Fibroblast of the aortic adventitia (primary cell): ENCODE data around the gene LIPE. TPM values are rescaled to one million over a fixed set of nuclear protein-coding genes. Genes with fewer than 3 reads are reported as not detected.
"Not testable (repeated sequence)": the region's sequence is repeated elsewhere in the genome, so short reads cannot be mapped to it uniquely, and the experiment has no call there.

Experiments used
- DNase-seq: peaks from one replicate; pipeline ENCODE4 v3.0.0-alpha.2; 2010; ENCODE audit warnings: low read depth
- H3K4me3 ChIP-seq: 2 replicates; pipeline ENCODE4 v1.5.1; 2011; ENCODE audit warnings: low read depth, mild to moderate bottlenecking, control low read depth, low read length, moderate library complexity
- total RNA-seq: library from RNA; depleted of rRNA; stranded (reverse); fragments of >200 nt; gene quantifications from 2 replicates; pipeline ENCODE4 v1.2.3, GENCODE V29; 2012; ENCODE audit warnings: low replicate concordance
- TF ChIP-seq, protein P1 (sequence below): IDR thresholded peaks from 2 replicates; pipeline ENCODE4 v1.5.1; 2011; ENCODE audit warnings: mild to moderate bottlenecking, low read length, control low read depth, inconsistent platforms; ENCODE audit not compliant: insufficient read depth

Gene LIPE
- total RNA-seq, 1 donor, result 1.6 TPM

GRCh38 chr19:42459926-42460325, 32.7 kb upstream of the LIPE start:
- H3K4me3 ChIP-seq, result no peak overlapping the region
- DNase-seq, result no peak
- TF ChIP-seq, protein P1, sequence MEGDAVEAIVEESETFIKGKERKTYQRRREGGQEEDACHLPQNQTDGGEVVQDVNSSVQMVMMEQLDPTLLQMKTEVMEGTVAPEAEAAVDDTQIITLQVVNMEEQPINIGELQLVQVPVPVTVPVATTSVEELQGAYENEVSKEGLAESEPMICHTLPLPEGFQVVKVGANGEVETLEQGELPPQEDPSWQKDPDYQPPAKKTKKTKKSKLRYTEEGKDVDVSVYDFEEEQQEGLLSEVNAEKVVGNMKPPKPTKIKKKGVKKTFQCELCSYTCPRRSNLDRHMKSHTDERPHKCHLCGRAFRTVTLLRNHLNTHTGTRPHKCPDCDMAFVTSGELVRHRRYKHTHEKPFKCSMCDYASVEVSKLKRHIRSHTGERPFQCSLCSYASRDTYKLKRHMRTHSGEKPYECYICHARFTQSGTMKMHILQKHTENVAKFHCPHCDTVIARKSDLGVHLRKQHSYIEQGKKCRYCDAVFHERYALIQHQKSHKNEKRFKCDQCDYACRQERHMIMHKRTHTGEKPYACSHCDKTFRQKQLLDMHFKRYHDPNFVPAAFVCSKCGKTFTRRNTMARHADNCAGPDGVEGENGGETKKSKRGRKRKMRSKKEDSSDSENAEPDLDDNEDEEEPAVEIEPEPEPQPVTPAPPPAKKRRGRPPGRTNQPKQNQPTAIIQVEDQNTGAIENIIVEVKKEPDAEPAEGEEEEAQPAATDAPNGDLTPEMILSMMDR, result no peak

DNA sequence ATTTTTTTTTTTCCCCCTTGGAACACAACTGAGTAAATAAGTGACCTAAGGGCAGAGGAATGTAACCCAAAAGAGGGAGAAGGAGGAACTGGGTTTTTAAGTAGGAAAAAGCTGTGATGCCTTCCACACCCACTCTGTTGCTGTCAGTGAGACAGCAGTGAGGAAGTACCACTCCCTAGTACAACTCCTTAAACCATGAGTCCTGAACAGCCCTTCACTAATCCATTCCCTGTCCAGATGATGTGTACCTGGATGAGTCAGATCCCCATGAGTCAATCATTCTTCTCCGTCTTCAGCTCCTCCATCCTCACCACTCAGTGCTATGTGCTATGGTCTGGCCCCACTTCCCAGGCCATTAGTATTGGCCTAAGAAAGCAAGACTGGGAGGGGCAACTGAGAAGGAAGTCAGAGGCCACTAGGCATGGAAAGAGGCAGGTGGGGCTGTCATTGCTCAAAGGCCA, 28.5 kb upstream of the LIPE start:
- TF ChIP-seq, protein P1, result no peak
- H3K4me3 ChIP-seq, result no peak overlapping the region
- DNase-seq, result no peak

- no peak overlapping the region for H3K4me3 ChIP-seq
- no peak for DNase-seq
- TF ChIP-seq, protein P1, result no peak
These were observed 27.9 kb upstream of the LIPE start for GRCh38 chr19:42455086-42455485.

- TF ChIP-seq, protein P1, result no peak
- DNase-seq, result no peak
- H3K4me3 ChIP-seq, result no peak overlapping the region
These were observed 25.4 kb upstream of the LIPE start for GRCh38 chr19:42452590-42452989.

- peak; percentile 90 for DNase-seq
- TF ChIP-seq, protein P1, result peak; percentile 88
- no peak overlapping the region for H3K4me3 ChIP-seq
These were observed 23.2 kb upstream of the LIPE start for GRCh38 chr19:42450314-42450934.

DNA sequence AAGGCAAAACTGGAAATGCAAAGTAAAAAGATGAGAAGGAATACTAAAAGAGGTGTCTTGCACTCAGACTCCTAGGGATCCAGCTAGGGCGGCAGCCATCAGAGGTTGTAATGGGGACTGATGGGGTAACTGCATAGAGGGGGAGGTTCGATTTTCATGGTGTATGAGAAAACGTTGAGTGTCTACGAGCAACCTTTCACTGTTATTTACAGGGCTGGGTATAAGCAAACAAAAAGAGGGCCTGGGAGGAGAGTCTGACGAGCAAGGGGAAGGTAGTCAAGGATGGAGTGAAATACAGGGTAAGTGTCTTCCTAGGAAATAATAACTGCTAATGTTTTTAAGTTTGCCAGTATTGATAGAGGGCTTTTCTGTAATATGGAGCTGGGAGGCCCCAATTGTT, 21.1 kb upstream of the LIPE start:
- not testable (repeated sequence) for H3K4me3 ChIP-seq, DNase-seq

DNA sequence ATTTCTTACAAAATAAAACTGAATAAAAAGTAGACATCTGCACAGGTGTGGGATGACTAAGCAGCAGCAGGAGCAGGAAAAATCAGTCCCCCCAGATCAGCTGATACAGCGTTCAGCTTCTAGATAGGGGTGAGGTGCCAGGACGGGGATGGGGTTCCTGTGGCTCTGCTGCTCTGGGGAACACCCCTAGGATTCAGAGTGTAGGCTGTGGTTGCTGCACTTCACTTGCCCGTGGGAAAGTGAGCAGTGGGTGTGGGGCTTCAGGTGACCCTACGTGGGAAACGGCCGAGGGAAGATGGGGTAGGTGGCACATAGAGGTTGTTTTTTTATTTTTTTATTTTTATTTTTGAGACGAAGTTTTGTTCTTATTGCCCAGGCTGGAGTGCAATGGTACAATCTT, 18.8 kb upstream of the LIPE start:
- TF ChIP-seq, protein P1, result no peak
- DNase-seq, result no peak
- no peak overlapping the region for H3K4me3 ChIP-seq
